Pancreas (tissue), 10 donors: ENCODE data around the gene FBXO31. TPM values are rescaled to one million over a fixed set of nuclear protein-coding genes. Genes with fewer than 3 reads are reported as not detected.

Experiments
- ATAC-seq, 4 donors: fragments of 200-7000 bp; cut with Tn5 transposase; one replicate each; pipeline versions ENCODE4 v1.8.0 to v1.9.1; 2020; ENCODE audit warnings: mild to moderate bottlenecking in 4 of 4, moderate library complexity in 4 of 4
- DNase-seq, 6 donors: peaks; one replicate each; pipeline ENCODE4 v3.0.0-alpha.2; 2020
- FAIRE-seq: peaks from 2 replicates; lab custom pipeline; 2012; peaks lifted over from hg19 to GRCh38; lab: Jason Lieb, UNC
- H3K27ac ChIP-seq, 4 donors: fragments of 200-600 bp; sonication (generic); 1 replicate in 3 of 4; 2 replicates in 1 of 4; pipeline versions ENCODE4 v1.5.0 to v1.8.0; 2020
- H3K27me3 ChIP-seq, 4 donors: fragments of 200-600 bp; one replicate each; pipeline ENCODE4 v1.8.0; 2021
- H3K36me3 ChIP-seq, 3 donors: fragments of 200-600 bp; sonication (generic) in 1 of 3; one replicate each; pipeline versions ENCODE4 v1.5.0 to v1.8.0; 2020 to 2021
- H3K4me1 ChIP-seq, 3 donors: fragments of 200-600 bp; one replicate each; pipeline ENCODE4 v1.8.0; 2021
- H3K4me3 ChIP-seq, 4 donors: fragments of 200-600 bp; sonication (generic) in 2 of 4; one replicate each; pipeline versions ENCODE4 v1.5.0 to v1.8.0; 2020 to 2021
- H3K9me3 ChIP-seq, 4 donors: fragments of 200-600 bp; one replicate each; pipeline ENCODE4 v1.8.0; 2021
- WGBS, 2 donors: extraction: QIAGEN DNeasy Blood & Tissue Kit; methylation state at CpG; one replicate each; pipeline ENCODE4 v1.1.7; 2013; 5-methylcytosine and 5-hydroxymethylcytosine counted together
- intact Hi-C, 3 donors: fragments of 100-400 bp; cut with DNase I; formaldehyde crosslinking; loops; one replicate each; pipeline versions ENCODE4 v1.11.1 to v1.14.2; 2022
- polyA plus RNA-seq, 2 donors: library from polyadenylated mRNA; stranded (reverse); fragments of 200-250 nt; gene quantifications; one replicate each; pipeline ENCODE4 v1.2.3, GENCODE V29; 2013
- total RNA-seq, 6 donors: library from RNA; stranded (reverse); fragmentation: NEBNext Ultra II Directional in 4 of 6; extraction: Animal tissue kit (Norgen Biotek cat#: 25700) in 4 of 6; gene quantifications; one replicate each; pipeline versions ENCODE4 v1.2.1 to v1.2.4, GENCODE V29; 2021 to 2023
- TF ChIP-seq, protein P1 (sequence below), 4 donors: fragments of 200-600 bp; sonication (generic) in 3 of 4; IDR thresholded peaks; one replicate each; pipeline versions ENCODE4 v1.5.0 to v1.8.0; 2021; ENCODE audit warnings: antibody characterized with exemption in 4 of 4
- donor health status: healthy with polysubstance abuse.
- donor health status: DM: no; HTN: no; CAD: no; lungs with moderate emphysema.
- donor health status: DM: no; HTN: no; CAD: no.
- donor health status: control.
- donor health status: control.
- donor health status: Bipolar disorder and iron deficiency.
- donor health status: DM: yes; HTN: yes; CAD: no.
- donor health status: DM: no; HTN: no; CAD: no.
- donor health status: DM: no; HTN: no; CAD: no.
- donor health status: DM: yes; HTN: yes; CAD: no.

FBXO31 gene
- total and polyA plus RNA-seq, 8 donors = 18.8 to 37.3 (median 24.9) TPM

GRCh38 chr16:87295661-87296531 lies 87.7 kb downstream of the FBXO31 start:
- Histone ChIP-seq H3K9me3 (no peaks in the 10 kb centered on the region), H3K4me3 (no peak overlapping the region), H3K4me1 (no peaks in the 10 kb centered on the region), H3K27ac (no peak overlapping the region), H3K36me3 (no peaks in the 10 kb centered on the region), H3K27me3 (no peaks in the 10 kb centered on the region)
- DNase-seq = peak in 1 of 6 donors; percentile 32
- TF ChIP-seq, protein P1, sequence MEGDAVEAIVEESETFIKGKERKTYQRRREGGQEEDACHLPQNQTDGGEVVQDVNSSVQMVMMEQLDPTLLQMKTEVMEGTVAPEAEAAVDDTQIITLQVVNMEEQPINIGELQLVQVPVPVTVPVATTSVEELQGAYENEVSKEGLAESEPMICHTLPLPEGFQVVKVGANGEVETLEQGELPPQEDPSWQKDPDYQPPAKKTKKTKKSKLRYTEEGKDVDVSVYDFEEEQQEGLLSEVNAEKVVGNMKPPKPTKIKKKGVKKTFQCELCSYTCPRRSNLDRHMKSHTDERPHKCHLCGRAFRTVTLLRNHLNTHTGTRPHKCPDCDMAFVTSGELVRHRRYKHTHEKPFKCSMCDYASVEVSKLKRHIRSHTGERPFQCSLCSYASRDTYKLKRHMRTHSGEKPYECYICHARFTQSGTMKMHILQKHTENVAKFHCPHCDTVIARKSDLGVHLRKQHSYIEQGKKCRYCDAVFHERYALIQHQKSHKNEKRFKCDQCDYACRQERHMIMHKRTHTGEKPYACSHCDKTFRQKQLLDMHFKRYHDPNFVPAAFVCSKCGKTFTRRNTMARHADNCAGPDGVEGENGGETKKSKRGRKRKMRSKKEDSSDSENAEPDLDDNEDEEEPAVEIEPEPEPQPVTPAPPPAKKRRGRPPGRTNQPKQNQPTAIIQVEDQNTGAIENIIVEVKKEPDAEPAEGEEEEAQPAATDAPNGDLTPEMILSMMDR (IDR thresholded peaks at IDR 0.05) = no peak
- FAIRE-seq = no peak
- ATAC-seq = no peak
- 87 to 90% methylated on average over 20 of the region's 20 CpGs for WGBS, 2 donors
- intact Hi-C loops = loop anchor here in 1 of 3 donors (5.0 kb wide), 1 partner anchor 734 kb away; no protein-coding TSS in a partner anchor

DNA sequence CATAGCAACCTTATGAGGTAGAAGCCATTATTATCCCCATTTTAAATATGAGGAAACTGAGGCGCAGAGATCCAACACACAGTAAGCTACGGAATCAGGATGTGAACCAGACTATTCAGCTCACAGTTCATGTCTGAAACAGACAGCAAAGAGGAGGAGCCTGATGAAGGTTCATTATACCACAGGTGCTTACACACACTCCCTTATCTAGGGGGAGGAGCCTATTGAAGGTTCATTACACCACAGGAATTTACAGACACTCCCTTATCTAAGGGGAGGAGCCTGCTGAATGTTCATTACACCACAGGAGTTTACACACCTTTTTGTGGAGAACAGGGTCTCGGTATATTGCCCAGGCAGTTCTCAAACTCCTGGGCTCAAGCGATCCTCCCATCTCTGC lies 88.3 kb downstream of the FBXO31 start:
- H3K4me3 ChIP-seq = no peak overlapping the region
- DNase-seq (no peak), ATAC-seq (peak in 1 of 4 donors; percentile 58), FAIRE-seq (no peak)
- no peaks in the 10 kb centered on the region for H3K4me1 ChIP-seq
- H3K36me3 ChIP-seq = no peaks in the 10 kb centered on the region
- H3K27me3 ChIP-seq = no peaks in the 10 kb centered on the region
- no peaks in the 10 kb centered on the region for H3K9me3 ChIP-seq
- H3K27ac ChIP-seq = no peak overlapping the region
- TF ChIP-seq, protein P1 (IDR thresholded peaks at IDR 0.05) = no peak
- 78 to 91% methylated on average over 4 of the region's 4 CpGs for WGBS, 2 donors
- intact Hi-C loops = loop anchor here in 1 of 3 donors (5.0 kb wide), 1 partner anchor 733 kb away; no protein-coding TSS in a partner anchor

DNA sequence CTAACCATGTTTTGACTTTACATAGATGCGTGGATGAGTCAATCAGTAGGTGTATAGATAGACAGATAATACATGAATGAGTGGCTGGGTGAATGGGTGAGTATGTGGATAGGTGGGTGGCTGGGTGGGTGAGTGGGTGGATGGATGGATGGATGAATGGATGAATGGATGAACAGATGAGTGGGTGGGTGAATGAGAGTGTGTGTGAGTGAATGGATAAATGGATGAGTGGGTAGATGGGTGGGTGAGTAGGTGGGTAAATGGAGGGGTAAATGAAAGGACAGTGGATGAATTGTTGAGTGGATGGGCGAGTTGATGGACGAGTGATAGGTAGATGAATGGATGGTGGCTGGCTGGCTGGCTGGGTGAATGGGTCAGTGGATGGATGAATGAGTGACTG lies 89.6 kb downstream of the FBXO31 start:
- TF ChIP-seq, protein P1 (IDR thresholded peaks at IDR 0.05) = no peak
- H3K36me3 ChIP-seq = no peaks in the 10 kb centered on the region
- DNase-seq (no peak), FAIRE-seq (no peak), ATAC-seq (no peak)
- no peak overlapping the region for H3K4me3 ChIP-seq
- H3K4me1 ChIP-seq = no peaks in the 10 kb centered on the region
- H3K27me3 ChIP-seq = no peaks in the 10 kb centered on the region
- no peak overlapping the region for H3K27ac ChIP-seq
- no peaks in the 10 kb centered on the region for H3K9me3 ChIP-seq
- WGBS, 2 donors = 81 to 94% methylated on average over 3 of the region's 3 CpGs
- intact Hi-C loops = no loop called here

GRCh38 chr16:87291944-87292343 lies 91.6 kb downstream of the FBXO31 start:
- FAIRE-seq = no peak
- intact Hi-C loops = no loop called here
- 89 to 99% methylated on average over 6 of the region's 6 CpGs for WGBS, 2 donors

More at GRCh38 chr16:87291944-87292343, 91.6 kb downstream of the FBXO31 start:
- no peak for ATAC-seq
- TF ChIP-seq, protein P1 (IDR thresholded peaks at IDR 0.05) = no peak
- no peaks in the 10 kb centered on the region for H3K36me3 ChIP-seq
- H3K4me1 ChIP-seq = no peaks in the 10 kb centered on the region
- no peaks in the 10 kb centered on the region for H3K27me3 ChIP-seq
- H3K4me3 ChIP-seq = no peak overlapping the region
- no peak overlapping the region for H3K27ac ChIP-seq
- no peak for DNase-seq
- H3K9me3 ChIP-seq = no peaks in the 10 kb centered on the region
